Loucy (cell line): ENCODE results near the gene LANCL2.

Experiments used
- CTCF ChIP-seq: fragments of 200-600 bp; sonication (generic); conservative IDR thresholded peaks from 2 replicates; pipeline ENCODE4 v1.5.1; 2014; ENCODE audit warnings: mild to moderate bottlenecking, antibody characterized with exemption, low read length
- EZH2phosphoT487 ChIP-seq: fragments of 200-600 bp; IDR thresholded peaks from 2 replicates; pipeline ENCODE4 v1.6.1; 2018; ENCODE audit warnings: antibody characterized with exemption, mild to moderate bottlenecking, moderate library complexity, borderline replicate concordance

GRCh38 chr7:55437375-55437774, 72.2 kb downstream of the LANCL2 start:
- TF ChIP-seq EZH2phosphoT487 (no peak), CTCF (no peak)
